ENCODE results near the gene COG5. TPM values are rescaled to one million over a fixed set of nuclear protein-coding genes. Genes with fewer than 3 reads are reported as not detected.
"Not testable (repeated sequence)": the region's sequence is repeated elsewhere in the genome, so short reads cannot be mapped to it uniquely, and the experiment has no call there.

Gene COG5
- total RNA-seq, 1 donor from 2014 or later: 75.4 TPM

GRCh38 chr7:107160389-107160788, 403.3 kb downstream of the COG5 start:
- no peak for DNase-seq (ENCODE audit: low spot score)

GRCh38 chr7:107158028-107158427, 405.7 kb downstream of the COG5 start:
- DNase-seq (ENCODE audit: low spot score): no peak

- no peak for DNase-seq (ENCODE audit: low spot score)
Observed at GRCh38 chr7:107157091-107157490, 406.6 kb downstream of the COG5 start.

- not testable (repeated sequence) for DNase-seq (ENCODE audit: low spot score)
Observed at GRCh38 chr7:107155726-107156125, 408.0 kb downstream of the COG5 start.

- no peak for DNase-seq (ENCODE audit: low spot score)
Observed at GRCh38 chr7:107154826-107155225, 408.9 kb downstream of the COG5 start.

- DNase-seq (ENCODE audit: low spot score): no peak
Observed at GRCh38 chr7:107152011-107152410, 411.7 kb downstream of the COG5 start.

Other genes with a start within 250 kb of the COG5 start
- 7.0 TPM for gene GPR22, start 93.9 kb downstream of the COG5 start, total RNA-seq (ENCODE audit: insufficient read depth, low replicate concordance)
- gene DUS4L, start 51 bp upstream of the COG5 start, total RNA-seq (ENCODE audit: insufficient read depth, low replicate concordance): 30.8 TPM
- 50.6 TPM for gene BCAP29, start 16.3 kb upstream of the COG5 start, total RNA-seq (ENCODE audit: insufficient read depth, low replicate concordance)
- 0.24 TPM for gene SLC26A4, start 96.9 kb upstream of the COG5 start, total RNA-seq (ENCODE audit: insufficient read depth, low replicate concordance)
- gene CBLL1, start 180.2 kb upstream of the COG5 start, total RNA-seq (ENCODE audit: insufficient read depth, low replicate concordance): 20.0 TPM
- gene SLC26A3, start 239.3 kb upstream of the COG5 start, total RNA-seq (ENCODE audit: insufficient read depth, low replicate concordance): 6.3 TPM

Measured in umbilical cord (tissue), 2 donors.